Measurements from ENCODE around the gene TECPR1.

Gene TECPR1

GRCh38 chr7:98242934-98243333, 9.1 kb downstream of the TECPR1 start:
- no peak for DNase-seq (ENCODE audit: low read depth in 2 of 2)

GRCh38 chr7:98242342-98242741, 9.7 kb downstream of the TECPR1 start:
- no peak for DNase-seq (ENCODE audit: low read depth in 2 of 2)

GRCh38 chr7:98241674-98242241, 10.3 kb downstream of the TECPR1 start:
- no peak for DNase-seq (ENCODE audit: low read depth in 2 of 2)

GRCh38 chr7:98240961-98241673, 10.9 kb downstream of the TECPR1 start:
- DNase-seq (ENCODE audit: low read depth in 2 of 2) = no peak

GRCh38 chr7:98238976-98239375, 13.1 kb downstream of the TECPR1 start:
- no peak for DNase-seq (ENCODE audit: low read depth in 2 of 2)

GRCh38 chr7:98238076-98238475, 14.0 kb downstream of the TECPR1 start:
- no peak for DNase-seq (ENCODE audit: low read depth in 2 of 2)

- no peak for DNase-seq (ENCODE audit: low read depth in 2 of 2)
These were observed 15.5 kb downstream of the TECPR1 start for GRCh38 chr7:98236355-98237185.

- no peak for DNase-seq (ENCODE audit: low read depth in 2 of 2)
These were observed 16.1 kb downstream of the TECPR1 start for GRCh38 chr7:98235901-98236300.

- DNase-seq (ENCODE audit: low read depth in 2 of 2) = no peak
These were observed 17.4 kb downstream of the TECPR1 start for GRCh38 chr7:98234429-98235147.

GRCh38 chr7:98233219-98234070, 18.6 kb downstream of the TECPR1 start:
- DNase-seq (ENCODE audit: low read depth in 2 of 2) = no peak

- no peak for DNase-seq (ENCODE audit: low read depth in 2 of 2)
These were observed 19.2 kb downstream of the TECPR1 start for GRCh38 chr7:98232799-98233198.

GRCh38 chr7:98232263-98232585, 19.8 kb downstream of the TECPR1 start:
- DNase-seq (ENCODE audit: low read depth in 2 of 2) = no peak

- no peak for DNase-seq (ENCODE audit: low read depth in 2 of 2)
These were observed 20.4 kb downstream of the TECPR1 start for GRCh38 chr7:98231493-98232262.

GRCh38 chr7:98230746-98231471, 21.1 kb downstream of the TECPR1 start:
- no peak for DNase-seq (ENCODE audit: low read depth in 2 of 2)

- no peak for DNase-seq (ENCODE audit: low read depth in 2 of 2)
These were observed 21.9 kb downstream of the TECPR1 start for GRCh38 chr7:98229991-98230745.

- DNase-seq (ENCODE audit: low read depth in 2 of 2) = no peak
These were observed 22.6 kb downstream of the TECPR1 start for GRCh38 chr7:98229441-98229840.

- no peak for DNase-seq (ENCODE audit: low read depth in 2 of 2)
These were observed 23.2 kb downstream of the TECPR1 start for GRCh38 chr7:98228801-98229200.

- DNase-seq (ENCODE audit: low read depth in 2 of 2) = no peak
These were observed 24.1 kb downstream of the TECPR1 start for GRCh38 chr7:98227939-98228338.

- no peak for DNase-seq (ENCODE audit: low read depth in 2 of 2)
These were observed 26.0 kb downstream of the TECPR1 start for GRCh38 chr7:98225913-98226614.
